ENCODE measurements around the gene OPCML.

DNA sequence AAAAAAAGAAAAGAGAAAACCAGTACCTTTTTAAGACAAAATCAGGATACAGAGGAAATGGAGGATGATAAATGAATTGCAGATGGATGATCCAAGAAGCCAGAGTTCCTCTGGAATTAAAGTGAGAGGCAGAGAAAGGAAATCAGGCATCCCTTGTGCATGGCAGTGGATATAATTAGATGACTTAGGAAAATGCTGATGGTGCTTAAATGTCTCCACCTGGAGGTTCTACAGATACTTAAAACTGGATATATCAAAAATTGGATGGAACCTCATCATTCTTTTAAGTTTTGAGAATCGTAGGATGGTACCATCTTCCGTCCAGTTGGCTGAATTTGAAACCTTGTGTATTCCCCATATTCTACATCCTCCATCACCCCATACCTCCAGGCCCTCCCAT is 1121.9 kb downstream of the OPCML start:
- TF ChIP-seq, protein P1, sequence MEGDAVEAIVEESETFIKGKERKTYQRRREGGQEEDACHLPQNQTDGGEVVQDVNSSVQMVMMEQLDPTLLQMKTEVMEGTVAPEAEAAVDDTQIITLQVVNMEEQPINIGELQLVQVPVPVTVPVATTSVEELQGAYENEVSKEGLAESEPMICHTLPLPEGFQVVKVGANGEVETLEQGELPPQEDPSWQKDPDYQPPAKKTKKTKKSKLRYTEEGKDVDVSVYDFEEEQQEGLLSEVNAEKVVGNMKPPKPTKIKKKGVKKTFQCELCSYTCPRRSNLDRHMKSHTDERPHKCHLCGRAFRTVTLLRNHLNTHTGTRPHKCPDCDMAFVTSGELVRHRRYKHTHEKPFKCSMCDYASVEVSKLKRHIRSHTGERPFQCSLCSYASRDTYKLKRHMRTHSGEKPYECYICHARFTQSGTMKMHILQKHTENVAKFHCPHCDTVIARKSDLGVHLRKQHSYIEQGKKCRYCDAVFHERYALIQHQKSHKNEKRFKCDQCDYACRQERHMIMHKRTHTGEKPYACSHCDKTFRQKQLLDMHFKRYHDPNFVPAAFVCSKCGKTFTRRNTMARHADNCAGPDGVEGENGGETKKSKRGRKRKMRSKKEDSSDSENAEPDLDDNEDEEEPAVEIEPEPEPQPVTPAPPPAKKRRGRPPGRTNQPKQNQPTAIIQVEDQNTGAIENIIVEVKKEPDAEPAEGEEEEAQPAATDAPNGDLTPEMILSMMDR (IDR thresholded peaks at IDR 0.05; ENCODE audit: low read length): no peak
- no peak for TF ChIP-seq EZH2 (IDR thresholded peaks at IDR 0.05; ENCODE audit: borderline replicate concordance, low read length)

All from OCI-LY1 (cell line).